GM06990 (cell line): ENCODE measurements around the gene TRPM6.

ENCODE experiments used
- DNase-seq: peaks from one replicate; pipeline ENCODE4 v3.0.0-alpha.2; 2011; ENCODE audit not compliant: insufficient read length; ENCODE audit errors: extremely low read depth
- H3K27me3 ChIP-seq: replicated peaks from 2 replicates; pipeline ENCODE4 v1.6.0; 2011; ENCODE audit warnings: low read length; ENCODE audit not compliant: control insufficient read depth, insufficient read depth
- H3K36me3 ChIP-seq: 2 replicates; pipeline ENCODE4 v1.5.1; 2011; ENCODE audit warnings: low read length; ENCODE audit not compliant: control insufficient read depth, insufficient read depth
- H3K4me3 ChIP-seq: replicated peaks from 2 replicates; pipeline ENCODE4 v1.5.1; 2011; ENCODE audit warnings: low read depth, mild to moderate bottlenecking, control low read depth, low read length
- TF ChIP-seq, protein P1 (sequence below): IDR thresholded peaks from 2 replicates; pipeline ENCODE4 v1.5.1; 2011; ENCODE audit warnings: low read length, control low read depth, mild to moderate bottlenecking, inconsistent platforms; ENCODE audit not compliant: insufficient read depth, poor library complexity, severe bottlenecking

The TRPM6 gene

DNA sequence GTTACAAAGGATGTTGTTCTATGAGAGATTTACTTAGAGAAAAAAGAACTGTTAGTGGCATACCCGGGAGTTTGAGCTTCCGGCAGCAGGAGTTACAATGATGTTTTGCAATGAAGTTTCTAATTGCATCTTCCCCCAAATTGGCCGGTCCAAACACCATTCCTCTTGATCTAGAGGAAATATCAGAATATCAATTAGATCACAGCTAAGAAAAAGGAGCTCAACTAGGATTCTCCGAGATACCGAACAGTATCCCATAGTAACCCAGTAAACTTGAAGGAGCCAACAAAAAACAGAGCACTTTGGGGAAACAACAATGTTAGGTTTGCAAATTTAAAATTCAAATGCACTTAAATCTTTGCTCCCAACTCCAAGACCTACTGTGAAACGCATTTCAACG, 159.5 kb downstream of the TRPM6 start:
- TF ChIP-seq, protein P1, sequence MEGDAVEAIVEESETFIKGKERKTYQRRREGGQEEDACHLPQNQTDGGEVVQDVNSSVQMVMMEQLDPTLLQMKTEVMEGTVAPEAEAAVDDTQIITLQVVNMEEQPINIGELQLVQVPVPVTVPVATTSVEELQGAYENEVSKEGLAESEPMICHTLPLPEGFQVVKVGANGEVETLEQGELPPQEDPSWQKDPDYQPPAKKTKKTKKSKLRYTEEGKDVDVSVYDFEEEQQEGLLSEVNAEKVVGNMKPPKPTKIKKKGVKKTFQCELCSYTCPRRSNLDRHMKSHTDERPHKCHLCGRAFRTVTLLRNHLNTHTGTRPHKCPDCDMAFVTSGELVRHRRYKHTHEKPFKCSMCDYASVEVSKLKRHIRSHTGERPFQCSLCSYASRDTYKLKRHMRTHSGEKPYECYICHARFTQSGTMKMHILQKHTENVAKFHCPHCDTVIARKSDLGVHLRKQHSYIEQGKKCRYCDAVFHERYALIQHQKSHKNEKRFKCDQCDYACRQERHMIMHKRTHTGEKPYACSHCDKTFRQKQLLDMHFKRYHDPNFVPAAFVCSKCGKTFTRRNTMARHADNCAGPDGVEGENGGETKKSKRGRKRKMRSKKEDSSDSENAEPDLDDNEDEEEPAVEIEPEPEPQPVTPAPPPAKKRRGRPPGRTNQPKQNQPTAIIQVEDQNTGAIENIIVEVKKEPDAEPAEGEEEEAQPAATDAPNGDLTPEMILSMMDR: no peak
- Histone ChIP-seq H3K36me3 (no peaks in the 10 kb centered on the region), H3K4me3 (no peak overlapping the region), H3K27me3 (no peaks in the 10 kb centered on the region)
- DNase-seq: no peak

DNA sequence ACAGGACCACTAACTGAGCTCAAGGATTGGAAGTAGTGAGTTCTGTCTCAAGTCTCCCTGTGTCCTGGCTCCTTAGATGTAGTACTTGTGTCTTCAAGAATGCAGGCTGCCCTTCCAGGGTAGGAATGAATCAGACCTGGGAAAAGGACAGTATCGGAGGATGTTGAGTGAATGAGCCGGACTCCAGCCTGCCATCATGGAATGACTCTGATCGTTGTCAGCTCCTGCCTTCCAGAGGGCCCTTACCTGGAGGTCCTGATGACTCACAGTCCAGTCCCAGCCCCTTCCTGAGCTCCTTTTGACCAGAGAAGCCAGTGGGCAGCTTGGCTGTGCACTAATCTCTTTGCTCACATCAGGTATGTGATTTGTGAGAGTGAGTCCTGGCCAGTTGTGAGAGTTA, 161.1 kb downstream of the TRPM6 start:
- Histone ChIP-seq H3K27me3 (no peaks in the 10 kb centered on the region), H3K36me3 (no peaks in the 10 kb centered on the region), H3K4me3 (no peak overlapping the region)
- DNase-seq: no peak
- TF ChIP-seq, protein P1: no peak

DNA sequence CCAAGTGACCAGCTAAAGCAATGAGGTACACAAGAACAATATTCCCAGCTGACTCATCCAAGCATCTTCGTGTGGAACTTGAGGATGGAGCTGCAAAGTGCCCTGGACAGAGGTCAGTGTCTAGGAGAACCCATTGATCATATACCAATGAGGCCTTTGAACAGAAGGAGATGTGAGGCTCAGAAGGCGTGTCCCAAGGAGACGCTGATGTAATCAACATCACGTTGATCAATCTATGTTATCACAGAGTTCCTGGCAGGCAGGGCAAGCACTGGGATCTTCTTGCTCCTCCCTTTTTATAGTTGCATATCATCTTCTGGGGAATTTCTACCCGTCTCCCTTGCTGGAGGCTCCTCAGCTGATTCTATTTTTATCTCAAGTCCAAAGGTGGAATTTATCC, 163.4 kb downstream of the TRPM6 start:
- TF ChIP-seq, protein P1: no peak
- Histone ChIP-seq H3K27me3 (no peaks in the 10 kb centered on the region), H3K4me3 (no peak overlapping the region), H3K36me3 (no peaks in the 10 kb centered on the region)
- DNase-seq: no peak

DNA sequence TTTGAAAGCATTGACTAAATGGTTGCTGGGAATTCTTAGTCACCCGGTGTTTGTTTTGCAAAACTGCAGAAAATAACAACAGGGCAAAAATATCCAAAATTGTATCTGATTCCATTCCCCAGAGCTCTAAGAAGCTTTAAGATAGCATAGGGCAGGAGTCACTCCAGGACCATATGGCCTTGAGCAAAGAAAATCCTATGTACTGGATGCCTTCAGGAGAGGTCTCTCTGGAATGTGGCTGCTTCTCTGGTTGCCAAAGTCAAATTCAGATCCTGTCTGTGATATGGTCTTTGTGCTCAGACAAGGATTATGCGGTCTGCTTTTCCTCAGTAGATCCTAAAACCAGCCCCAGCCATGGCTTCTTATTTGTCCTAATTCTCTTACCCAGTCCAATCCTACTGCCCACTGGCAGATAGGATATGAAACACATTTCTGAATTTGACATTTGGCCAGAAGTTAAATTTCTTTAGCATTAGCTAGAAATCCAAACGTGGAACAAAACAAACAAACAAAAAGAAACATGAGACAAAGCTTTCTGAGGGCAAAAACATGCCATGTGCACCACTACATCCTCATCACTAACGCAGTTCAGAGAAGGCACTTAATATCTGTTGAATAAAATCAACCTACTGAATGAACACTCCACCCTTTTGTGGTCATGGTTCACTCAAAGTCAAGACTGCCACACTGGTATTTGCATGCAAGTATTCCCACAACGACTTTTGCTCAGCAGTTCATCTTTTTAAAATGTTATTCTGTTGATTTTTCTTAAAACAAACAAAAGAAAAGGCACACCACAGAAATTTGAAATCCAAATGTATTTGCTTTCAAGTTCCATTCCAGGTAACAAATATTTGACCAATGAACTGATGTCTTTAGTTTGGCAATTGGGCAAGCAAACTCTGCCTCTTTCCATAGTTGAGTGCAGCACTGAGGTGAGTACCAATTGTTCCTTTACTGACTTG, 165.7 kb downstream of the TRPM6 start:
- H3K36me3 ChIP-seq: no peaks in the 10 kb centered on the region
- H3K27me3 ChIP-seq: no peaks in the 10 kb centered on the region
- TF ChIP-seq, protein P1: no peak
- DNase-seq: no peak
- H3K4me3 ChIP-seq: no peak overlapping the region

DNA sequence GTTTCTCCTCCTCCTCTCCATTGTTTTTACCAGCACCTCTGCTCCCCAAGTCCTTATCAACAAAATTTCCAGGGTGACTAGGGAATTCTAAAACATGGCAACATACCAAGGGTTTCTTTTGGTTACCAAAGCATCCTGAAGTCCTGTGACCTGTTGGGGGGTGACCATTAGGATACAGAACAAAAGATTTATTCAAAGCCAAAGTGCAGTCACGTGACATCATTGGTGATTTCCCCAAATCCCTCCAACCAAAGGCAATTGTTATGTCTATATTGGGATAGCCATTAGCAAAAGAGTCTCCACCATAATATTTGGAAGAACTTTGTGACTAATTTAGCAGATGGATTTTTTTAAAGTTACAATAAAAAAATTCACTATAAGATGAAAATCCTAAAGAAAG, 168.4 kb downstream of the TRPM6 start:
- Histone ChIP-seq H3K4me3 (no peak overlapping the region), H3K36me3 (no peaks in the 10 kb centered on the region), H3K27me3 (no peaks in the 10 kb centered on the region)
- TF ChIP-seq, protein P1: no peak
- DNase-seq: no peak
